NCI-H2107 treated with DMSO at 0.1 percent for 48 hours (cell line): ENCODE results near the gene SMURF2.
"Not testable (repeated sequence)": the region's sequence is repeated elsewhere in the genome, so short reads cannot be mapped to it uniquely, and the experiment has no call there.

Source experiments
- DNase-seq: peaks from one replicate; lab custom pipeline; 2025; ENCODE audit not compliant: unreplicated experiment; lab: John Stamatoyannopoulos, UW

SMURF2 gene

GRCh38 chr17:64667807-64668721 is 6.0 kb upstream of the SMURF2 start:
- DNase-seq, result not testable (repeated sequence)

- not testable (repeated sequence) for DNase-seq
These were observed 2.3 kb upstream of the SMURF2 start for GRCh38 chr17:64664299-64664981.

GRCh38 chr17:64663836-64664235 is 1.7 kb upstream of the SMURF2 start:
- DNase-seq, result not testable (repeated sequence)

- DNase-seq, result peak; percentile 50
These were observed 764 bp upstream of the SMURF2 start for GRCh38 chr17:64662774-64663367.

GRCh38 chr17:64661726-64661975 is 456 bp downstream of the SMURF2 start:
- DNase-seq, result no peak

GRCh38 chr17:64660978-64661725 is 955 bp downstream of the SMURF2 start:
- not testable (repeated sequence) for DNase-seq

- not testable (repeated sequence) for DNase-seq
These were observed 1.7 kb downstream of the SMURF2 start for GRCh38 chr17:64660195-64660977.

- DNase-seq, result no peak
These were observed 3.2 kb downstream of the SMURF2 start for GRCh38 chr17:64658931-64659330.

- DNase-seq, result no peak
These were observed 4.4 kb downstream of the SMURF2 start for GRCh38 chr17:64657610-64658125.

GRCh38 chr17:64655704-64656103 is 6.4 kb downstream of the SMURF2 start:
- no peak for DNase-seq

- no peak for DNase-seq
These were observed 8.1 kb downstream of the SMURF2 start for GRCh38 chr17:64653985-64654355.

GRCh38 chr17:64653325-64653984 is 8.7 kb downstream of the SMURF2 start:
- no peak for DNase-seq

- no peak for DNase-seq
These were observed 10.2 kb downstream of the SMURF2 start for GRCh38 chr17:64651889-64652288.

GRCh38 chr17:64648234-64648633 is 13.9 kb downstream of the SMURF2 start:
- DNase-seq, result no peak

- DNase-seq, result no peak
These were observed 14.3 kb downstream of the SMURF2 start for GRCh38 chr17:64647817-64648216.

- no peak for DNase-seq
These were observed 22.6 kb downstream of the SMURF2 start for GRCh38 chr17:64639516-64639915.

- no peak for DNase-seq
These were observed 23.4 kb downstream of the SMURF2 start for GRCh38 chr17:64638552-64639203.

- DNase-seq, result no peak
These were observed 26.3 kb downstream of the SMURF2 start for GRCh38 chr17:64635647-64636305.

GRCh38 chr17:64634218-64634617 is 27.9 kb downstream of the SMURF2 start:
- DNase-seq, result no peak
